Prostate gland (tissue), 2 donors: Measurements from ENCODE around the gene ARL2.

Experiments used
- CTCF ChIP-seq, 4 experiments: fragments of 200-600 bp in 2 of 4; fragments of 450-650 bp in 2 of 4; sonication (generic) in 2 of 4; IDR thresholded peaks; 1 replicate in 3 of 4; 2 replicates in 1 of 4; pipeline ENCODE4 v1.5.1; 2016 to 2019; ENCODE audit warnings: antibody characterized with exemption in 4 of 4, mild to moderate bottlenecking in 2 of 4, moderate library complexity in 2 of 4
- POLR2A ChIP-seq: fragments of 450-650 bp; IDR thresholded peaks from one replicate; pipeline ENCODE4 v1.6.1; 2016; ENCODE audit warnings: antibody characterized with exemption, mild to moderate bottlenecking

DNA sequence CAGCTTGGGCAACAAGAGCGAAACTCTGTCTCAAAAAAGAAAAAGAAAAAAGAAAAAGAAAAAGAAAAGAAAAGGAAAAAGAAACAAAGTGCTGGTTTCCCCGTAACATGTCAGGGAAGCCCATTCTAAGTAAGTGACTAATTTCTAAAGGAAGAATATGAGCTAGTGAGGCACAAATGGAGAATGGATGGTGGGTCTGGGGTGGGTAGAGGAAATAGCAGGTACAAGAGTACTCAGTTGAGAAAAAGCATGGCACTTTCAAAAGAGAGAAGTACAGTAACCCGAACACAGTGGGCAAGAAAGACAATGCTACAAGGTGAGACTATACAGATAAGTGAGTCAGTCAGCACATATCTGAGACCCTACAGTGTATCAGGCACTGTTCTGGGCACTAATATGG is 46.6 kb upstream of the ARL2 start:
- TF ChIP-seq POLR2A, result no peak
- no peak for TF ChIP-seq CTCF (IDR thresholded peaks at IDR 0.05)
